Psoas muscle (tissue), 8 donors: ENCODE measurements around the gene FRYL. TPM values are rescaled to one million over a fixed set of nuclear protein-coding genes. Genes with fewer than 3 reads are reported as not detected.
A peak's percentile ranks its signal among the peaks of the same experiment; 100 is the strongest.

ENCODE experiments used
- ATAC-seq, 4 donors: fragments of 200-7000 bp; cut with Tn5 transposase; one replicate each; pipeline ENCODE4 v1.9.1; 2020; ENCODE audit warnings: moderate library complexity in 3 of 4, mild to moderate bottlenecking in 2 of 4
- DNase-seq, 2 donors: peaks; one replicate each; pipeline ENCODE4 v3.0.0-alpha.2; 2020
- H3K27ac ChIP-seq: fragments of 200-600 bp; one replicate; pipeline ENCODE4 v1.8.0; 2022
- H3K27me3 ChIP-seq, 3 donors: fragments of 200-600 bp in 1 of 3; one replicate each; pipeline versions ENCODE4 v1.6.1 to v1.8.0; 2013 to 2022; ENCODE audit warnings: low read length in 2 of 3, mild to moderate bottlenecking in 2 of 3, moderate library complexity in 1 of 3; ENCODE audit not compliant: insufficient read depth in 3 of 3
- H3K36me3 ChIP-seq, 2 donors: fragments of 200-600 bp in 1 of 2; one replicate each; pipeline versions ENCODE4 v1.6.1 to v1.8.0; 2013 to 2022; ENCODE audit warnings: low read depth in 1 of 2, mild to moderate bottlenecking in 1 of 2, moderate library complexity in 1 of 2; ENCODE audit not compliant: insufficient read depth in 1 of 2
- H3K4me1 ChIP-seq: fragments of 200-600 bp; one replicate; pipeline ENCODE4 v1.8.0; 2022
- H3K4me3 ChIP-seq: fragments of 200-600 bp; one replicate; pipeline ENCODE4 v1.8.0; 2022; ENCODE audit warnings: mild to moderate bottlenecking
- H3K9me3 ChIP-seq: fragments of 200-600 bp; one replicate; pipeline ENCODE4 v1.8.0; 2022
- WGBS, 3 donors: extraction: QIAGEN DNeasy Blood & Tissue Kit; methylation state at CpG; one replicate each; pipeline versions ENCODE4 v1.1.6 to v1.1.7; 2013; 5-methylcytosine and 5-hydroxymethylcytosine counted together
- intact Hi-C, 2 donors: fragments of 100-400 bp; cut with DNase I; formaldehyde crosslinking; loops; one replicate each; pipeline versions ENCODE4 v1.11.0 to v1.14.2; 2022
- polyA plus RNA-seq, 3 donors: library from polyadenylated mRNA; stranded (reverse); fragments of 200-250 nt; gene quantifications; one replicate each; pipeline ENCODE4 v1.2.3, GENCODE V29; 2013
- total RNA-seq, 4 donors: library from RNA; stranded (reverse); fragmentation: NEBNext Ultra II Directional in 2 of 4; extraction: Animal tissue kit (Norgen Biotek cat#: 25700) in 2 of 4; gene quantifications; one replicate each; pipeline versions ENCODE4 v1.2.1 to v1.2.4, GENCODE V29; 2021 to 2023
- TF ChIP-seq, protein P1 (sequence below): fragments of 200-600 bp; IDR thresholded peaks from one replicate; pipeline ENCODE4 v1.8.0; 2022; ENCODE audit warnings: antibody characterized with exemption
- donor health status: healthy with polysubstance abuse.
- donor health status: DM: no; HTN: no; CAD: no; lungs with moderate emphysema.
- donor health status: Bipolar disorder and iron deficiency.
- donor health status: healthy.
- donor health status: DM: yes; HTN: yes; CAD: no.
- donor health status: DM: no; HTN: no; CAD: no.
- donor health status: DM: no; HTN: no; CAD: no.
- donor health status: DM: yes; HTN: yes; CAD: no.

The FRYL gene
- total and polyA plus RNA-seq, 7 donors = 4.8 to 21.7 (median 15.0) TPM

DNA sequence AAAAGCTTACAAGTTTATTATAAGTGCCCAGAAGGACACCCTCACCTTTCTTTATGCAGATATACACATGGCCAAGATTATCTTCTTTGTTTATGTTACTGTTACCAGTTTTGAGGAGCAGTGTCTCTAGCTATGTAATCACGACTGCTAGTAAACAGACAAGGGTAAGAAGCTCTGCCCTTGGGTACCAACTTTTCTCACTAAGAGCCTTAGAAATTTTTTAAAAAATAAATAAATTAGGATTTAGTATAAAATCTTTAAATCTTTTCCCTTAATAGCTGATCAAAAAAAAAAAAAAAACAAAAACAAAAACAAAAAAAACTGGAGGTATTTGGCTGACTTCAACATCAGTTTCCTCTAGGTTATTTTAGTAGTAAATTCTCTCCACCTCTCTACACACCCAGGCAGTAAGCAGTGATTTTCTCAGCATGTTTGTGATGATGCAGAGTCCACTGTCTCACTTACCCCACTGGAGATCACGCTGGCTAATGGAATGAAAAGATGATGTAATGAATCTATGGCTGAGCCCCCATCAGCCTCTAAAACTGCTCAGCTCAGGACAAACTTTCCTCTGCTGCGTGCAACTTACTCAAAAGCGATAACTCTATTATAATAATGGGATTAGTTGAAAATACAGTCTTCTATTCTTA is 125.9 kb downstream of the FRYL start:
- no peak for DNase-seq
- Histone ChIP-seq H3K27me3 (no peaks in the 10 kb centered on the region), H3K9me3 (no peaks in the 10 kb centered on the region), H3K4me1 (peaks cover 30% of the 10 kb centered on the region), H3K4me3 (peak overlapping the region; percentile 44), H3K36me3 (no peaks in the 10 kb centered on the region), H3K27ac (peak overlapping the region; percentile 48)
- TF ChIP-seq, protein P1, sequence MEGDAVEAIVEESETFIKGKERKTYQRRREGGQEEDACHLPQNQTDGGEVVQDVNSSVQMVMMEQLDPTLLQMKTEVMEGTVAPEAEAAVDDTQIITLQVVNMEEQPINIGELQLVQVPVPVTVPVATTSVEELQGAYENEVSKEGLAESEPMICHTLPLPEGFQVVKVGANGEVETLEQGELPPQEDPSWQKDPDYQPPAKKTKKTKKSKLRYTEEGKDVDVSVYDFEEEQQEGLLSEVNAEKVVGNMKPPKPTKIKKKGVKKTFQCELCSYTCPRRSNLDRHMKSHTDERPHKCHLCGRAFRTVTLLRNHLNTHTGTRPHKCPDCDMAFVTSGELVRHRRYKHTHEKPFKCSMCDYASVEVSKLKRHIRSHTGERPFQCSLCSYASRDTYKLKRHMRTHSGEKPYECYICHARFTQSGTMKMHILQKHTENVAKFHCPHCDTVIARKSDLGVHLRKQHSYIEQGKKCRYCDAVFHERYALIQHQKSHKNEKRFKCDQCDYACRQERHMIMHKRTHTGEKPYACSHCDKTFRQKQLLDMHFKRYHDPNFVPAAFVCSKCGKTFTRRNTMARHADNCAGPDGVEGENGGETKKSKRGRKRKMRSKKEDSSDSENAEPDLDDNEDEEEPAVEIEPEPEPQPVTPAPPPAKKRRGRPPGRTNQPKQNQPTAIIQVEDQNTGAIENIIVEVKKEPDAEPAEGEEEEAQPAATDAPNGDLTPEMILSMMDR = no peak
- 43 to 49% (median 47%) methylated on average over 4 of the region's 4 CpGs for WGBS, 3 donors
- peak; percentile 33 to 60 (median 43) for ATAC-seq
- intact Hi-C loops = no loop called here

DNA sequence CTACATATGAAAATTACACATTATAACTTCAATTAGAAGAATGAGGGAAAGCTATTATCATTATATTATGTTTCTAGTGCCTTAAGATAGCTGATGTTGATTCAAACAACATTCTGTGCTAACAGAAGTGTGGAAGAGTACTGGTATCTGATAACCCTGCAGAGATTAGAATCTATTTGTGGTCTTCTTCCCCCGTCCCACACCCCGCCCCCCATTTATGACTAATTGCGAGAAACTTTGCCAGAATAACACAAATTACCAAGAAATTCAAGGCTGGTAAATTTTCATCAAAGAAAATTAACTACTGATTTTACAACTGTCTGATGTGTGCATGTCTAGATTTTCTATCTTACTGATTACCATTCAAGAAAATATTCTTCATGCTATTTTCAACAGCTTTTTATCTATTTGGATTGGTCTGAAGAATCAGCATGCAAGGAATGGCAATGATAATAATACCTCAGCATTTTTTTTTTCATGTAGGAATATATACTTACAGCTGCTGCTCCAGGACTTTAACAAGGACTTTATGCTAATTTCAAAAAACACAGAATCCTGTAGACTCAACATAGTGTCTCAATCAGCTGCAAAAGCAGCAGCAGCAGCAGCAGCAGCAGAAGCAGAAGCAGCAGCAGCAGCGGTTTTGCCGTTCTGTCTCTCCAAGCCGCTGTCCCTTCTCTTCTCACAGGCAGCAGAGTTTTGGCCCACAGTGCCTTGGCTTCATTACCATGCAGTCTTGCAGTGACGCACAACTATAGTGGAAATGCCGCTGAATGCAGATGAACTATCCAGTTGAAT is 126.7 kb downstream of the FRYL start:
- H3K27me3 ChIP-seq = no peaks in the 10 kb centered on the region
- TF ChIP-seq, protein P1 = no peak
- peaks cover 30% of the 10 kb centered on the region for H3K4me1 ChIP-seq
- H3K9me3 ChIP-seq = no peaks in the 10 kb centered on the region
- no peaks in the 10 kb centered on the region for H3K36me3 ChIP-seq
- DNase-seq (peak; percentile 48 to 64), ATAC-seq (peak; percentile 75 to 91 (median 88))
- intact Hi-C loops = no loop called here
- H3K27ac ChIP-seq = peak overlapping the region; percentile 48
- 11 to 16% (median 16%) methylated on average over 8 of the region's 8 CpGs for WGBS, 3 donors
- H3K4me3 ChIP-seq = peak overlapping the region; percentile 44

DNA sequence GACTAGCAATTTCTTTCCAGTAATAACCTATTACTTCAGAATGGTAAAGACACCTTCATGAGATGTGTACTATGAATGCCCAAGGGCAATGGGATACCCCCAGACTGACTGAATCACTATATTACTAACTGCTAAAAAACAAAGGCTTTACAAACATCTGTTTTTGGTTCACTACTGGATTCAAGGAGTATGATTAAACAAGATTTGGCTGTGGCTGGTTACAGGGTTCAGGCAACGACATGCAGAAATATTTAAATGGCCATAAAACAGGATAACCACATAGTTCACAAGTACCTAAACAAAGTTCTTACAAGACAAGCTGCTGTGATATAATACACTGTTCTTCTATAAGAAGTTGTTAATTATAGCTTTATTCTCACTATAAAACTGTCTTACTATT is 128.2 kb downstream of the FRYL start:
- WGBS, 3 donors = 25 to 43% (median 33%) methylated on average over 1 of the region's 1 CpG
- H3K4me1 ChIP-seq = peaks cover 30% of the 10 kb centered on the region
- no peaks in the 10 kb centered on the region for H3K36me3 ChIP-seq
- no peak overlapping the region for H3K4me3 ChIP-seq
- H3K27ac ChIP-seq = no peak overlapping the region
- DNase-seq (no peak), ATAC-seq (no peak)
- no peaks in the 10 kb centered on the region for H3K27me3 ChIP-seq
- no peaks in the 10 kb centered on the region for H3K9me3 ChIP-seq
- TF ChIP-seq, protein P1 = no peak
- intact Hi-C loops = no loop called here

DNA sequence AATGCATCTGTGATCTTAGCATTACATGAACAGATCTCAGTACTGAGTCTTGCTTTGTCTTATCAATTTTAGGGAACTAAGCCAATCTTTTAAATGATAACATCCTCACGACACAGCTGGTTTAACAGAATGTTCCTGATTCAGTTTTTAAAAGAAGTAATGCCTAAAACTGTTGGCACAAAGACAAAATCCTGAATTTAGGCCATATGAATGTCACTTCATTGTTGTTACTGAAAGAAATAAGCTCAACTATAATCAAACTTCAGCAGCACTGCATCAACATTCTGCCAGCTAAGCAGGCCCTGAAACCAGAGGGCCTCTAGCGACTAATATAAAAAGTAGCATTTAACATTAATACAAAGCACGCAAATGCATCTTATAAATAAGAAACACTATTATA is 130.6 kb downstream of the FRYL start:
- Histone ChIP-seq H3K9me3 (no peaks in the 10 kb centered on the region), H3K27me3 (no peaks in the 10 kb centered on the region), H3K4me1 (peaks cover 25% of the 10 kb centered on the region), H3K27ac (no peak overlapping the region), H3K4me3 (no peak overlapping the region), H3K36me3 (no peaks in the 10 kb centered on the region)
- WGBS, 3 donors = 74 to 84% (median 79%) methylated on average over 3 of the region's 3 CpGs
- DNase-seq = no peak
- intact Hi-C loops = no loop called here
- TF ChIP-seq, protein P1 = no peak
- no peak for ATAC-seq
